HG03103 (cell line): ENCODE measurements around the gene SEC23B.
"Not testable (repeated sequence)": the region's sequence is repeated elsewhere in the genome, so short reads cannot be mapped to it uniquely, and the experiment has no call there.

Experiments
- ATAC-seq: cut with Tn5 transposase; IDR thresholded peaks from one replicate; pipeline ENCODE4 v1.9.1; 2021; ENCODE audit warnings: low read depth; ENCODE audit not compliant: unreplicated experiment

SEC23B gene

DNA sequence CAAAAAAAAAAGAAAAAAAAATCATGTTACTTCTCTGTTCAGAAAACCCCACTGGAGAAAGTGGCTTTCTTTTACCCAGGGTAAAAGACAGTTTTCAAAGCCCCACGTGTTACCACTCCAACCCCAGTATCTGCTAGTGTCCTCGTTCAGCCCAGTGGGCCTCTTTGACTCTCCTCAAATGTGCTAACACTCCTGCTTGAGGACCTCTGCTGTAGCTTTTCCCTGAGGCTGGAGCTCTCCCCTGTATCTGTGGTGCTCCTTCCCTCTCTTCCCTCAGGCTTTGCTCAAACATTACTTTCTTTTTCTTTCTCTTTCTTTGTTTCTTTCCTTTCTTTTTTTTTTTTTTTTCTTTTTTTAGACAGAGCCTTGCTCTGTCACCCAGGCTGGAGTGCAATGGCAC lies 15.3 kb downstream of the SEC23B start:
- no peak for ATAC-seq

DNA sequence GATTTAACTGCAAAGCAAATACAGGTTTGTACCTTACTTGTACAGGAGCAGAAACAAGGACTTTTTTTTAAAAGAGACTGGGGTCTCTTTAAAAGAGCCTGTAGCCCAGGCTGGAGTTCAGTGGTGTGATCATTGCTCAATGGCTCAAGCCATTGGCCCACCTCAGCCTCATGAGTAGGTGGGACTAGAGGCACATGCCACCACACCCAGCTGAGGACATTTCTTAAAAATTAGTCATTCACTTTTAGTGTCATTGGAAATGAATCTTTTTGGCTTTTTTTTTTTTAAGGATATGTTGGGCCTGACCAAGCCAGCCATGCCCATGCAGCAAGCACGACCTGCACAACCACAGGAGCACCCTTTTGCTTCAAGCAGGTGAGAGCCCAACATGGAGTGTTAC lies 16.9 kb downstream of the SEC23B start:
- no peak for ATAC-seq

DNA sequence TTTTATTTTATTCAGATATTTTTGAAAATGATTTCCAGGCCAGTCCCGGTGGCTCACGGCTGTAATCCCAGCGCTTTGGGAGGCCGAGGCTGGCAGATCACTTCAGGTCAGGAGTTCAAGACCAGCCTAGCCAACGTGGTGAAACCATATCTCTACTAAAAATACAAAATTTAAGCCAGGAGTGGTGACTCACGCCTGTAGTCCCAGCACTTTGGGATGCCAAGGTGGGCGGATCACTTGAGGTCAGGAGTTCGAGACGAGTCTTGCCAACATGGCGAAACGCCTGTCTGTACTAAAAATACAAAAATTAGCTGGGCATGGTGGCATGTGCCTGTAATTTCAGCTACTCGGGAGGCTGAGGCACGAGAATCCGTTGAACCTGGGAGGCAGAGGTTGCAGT lies 19.0 kb downstream of the SEC23B start:
- not testable (repeated sequence) for ATAC-seq

DNA sequence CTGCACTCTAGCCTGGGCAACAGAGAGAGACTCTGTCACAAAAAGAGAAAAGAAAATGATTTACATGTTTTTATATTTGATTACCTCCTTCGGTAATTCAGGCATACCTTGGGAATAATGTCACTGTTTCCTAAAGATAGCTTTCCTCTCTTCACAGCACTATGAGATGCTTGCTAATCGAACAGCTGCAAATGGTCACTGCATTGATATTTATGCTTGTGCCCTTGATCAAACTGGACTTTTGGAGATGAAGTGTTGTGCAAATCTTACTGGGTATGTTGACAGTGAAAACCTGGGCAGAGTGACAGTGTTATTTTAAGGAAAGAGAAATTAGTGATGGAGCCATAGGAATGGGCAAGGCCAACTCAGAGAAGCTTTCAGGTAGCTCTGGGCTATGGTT lies 19.6 kb downstream of the SEC23B start:
- no peak for ATAC-seq

DNA sequence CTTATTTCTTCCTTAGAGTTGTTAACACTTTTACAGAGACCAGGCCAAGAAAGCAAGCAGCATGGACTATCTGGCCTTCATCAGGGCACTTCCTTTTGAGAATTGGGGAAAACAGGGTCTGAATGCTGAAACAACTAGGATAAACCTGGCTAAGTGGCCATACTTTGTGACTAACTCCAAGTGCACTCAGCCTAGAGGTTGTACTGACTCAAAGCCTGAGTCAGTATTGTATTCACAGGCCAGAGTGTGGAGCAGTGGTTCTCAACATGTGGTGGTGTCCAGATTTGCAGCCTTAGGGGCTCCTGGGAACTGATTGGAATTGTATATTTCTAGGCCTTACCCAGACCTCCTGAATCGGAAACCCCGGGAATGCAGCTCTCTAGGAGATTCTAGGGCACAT lies 20.1 kb downstream of the SEC23B start:
- no peak for ATAC-seq

DNA sequence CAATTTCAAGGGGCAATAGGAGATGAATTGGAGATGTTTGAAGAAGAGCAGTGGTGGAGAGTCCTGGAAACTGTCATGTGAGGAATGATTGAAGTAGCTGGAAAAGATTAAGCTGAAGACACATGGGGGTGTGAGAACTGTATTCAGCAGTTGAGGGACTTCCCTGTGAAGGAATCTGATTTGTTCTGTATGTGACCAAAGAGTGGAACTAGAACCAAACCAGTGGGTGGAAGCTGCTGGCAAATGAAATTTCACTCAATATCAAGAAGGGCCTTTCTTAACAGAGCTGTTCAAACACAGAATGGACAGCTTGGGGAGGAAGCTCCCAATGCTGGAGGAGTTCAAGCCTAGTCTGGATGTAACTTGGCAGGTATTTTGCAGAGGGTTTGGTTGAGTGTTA lies 21.3 kb downstream of the SEC23B start:
- no peak for ATAC-seq

DNA sequence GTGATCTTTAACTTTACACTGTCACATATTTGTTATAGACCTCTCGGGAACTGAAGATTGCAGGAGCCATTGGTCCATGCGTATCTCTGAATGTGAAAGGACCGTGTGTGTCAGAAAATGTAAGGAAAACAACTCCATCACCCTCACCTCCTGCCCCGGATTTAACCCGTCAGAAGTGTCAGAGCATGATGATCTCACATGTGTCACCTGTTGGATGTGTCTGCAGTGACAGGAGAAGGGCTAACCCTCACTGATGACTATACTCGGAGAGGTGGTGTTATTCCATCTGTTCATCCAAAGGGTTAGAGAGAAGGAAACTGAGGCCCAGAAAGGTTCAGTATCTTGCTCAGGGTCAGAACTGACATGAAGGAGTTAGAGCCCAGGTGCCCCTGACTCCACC lies 24.9 kb downstream of the SEC23B start:
- no peak for ATAC-seq

DNA sequence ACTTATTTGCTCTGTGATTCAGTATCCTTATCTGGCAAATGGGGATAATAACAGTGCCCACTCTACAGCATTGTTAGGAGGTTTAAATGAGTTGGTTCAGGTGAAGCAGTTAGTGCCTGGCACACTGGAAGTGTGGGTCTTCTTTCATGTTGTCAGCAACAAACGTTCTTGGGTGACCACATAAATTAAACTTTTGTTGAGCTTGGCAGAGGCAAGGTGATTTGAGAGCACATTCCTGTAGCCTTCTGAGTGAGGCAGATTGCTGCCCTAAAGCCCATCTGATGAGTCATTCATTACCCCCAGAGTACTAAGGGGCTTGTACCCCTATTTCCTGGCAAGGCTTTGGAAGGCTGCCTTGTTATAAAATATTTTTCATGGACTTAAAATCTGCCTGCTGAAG lies 25.8 kb downstream of the SEC23B start:
- no peak for ATAC-seq

DNA sequence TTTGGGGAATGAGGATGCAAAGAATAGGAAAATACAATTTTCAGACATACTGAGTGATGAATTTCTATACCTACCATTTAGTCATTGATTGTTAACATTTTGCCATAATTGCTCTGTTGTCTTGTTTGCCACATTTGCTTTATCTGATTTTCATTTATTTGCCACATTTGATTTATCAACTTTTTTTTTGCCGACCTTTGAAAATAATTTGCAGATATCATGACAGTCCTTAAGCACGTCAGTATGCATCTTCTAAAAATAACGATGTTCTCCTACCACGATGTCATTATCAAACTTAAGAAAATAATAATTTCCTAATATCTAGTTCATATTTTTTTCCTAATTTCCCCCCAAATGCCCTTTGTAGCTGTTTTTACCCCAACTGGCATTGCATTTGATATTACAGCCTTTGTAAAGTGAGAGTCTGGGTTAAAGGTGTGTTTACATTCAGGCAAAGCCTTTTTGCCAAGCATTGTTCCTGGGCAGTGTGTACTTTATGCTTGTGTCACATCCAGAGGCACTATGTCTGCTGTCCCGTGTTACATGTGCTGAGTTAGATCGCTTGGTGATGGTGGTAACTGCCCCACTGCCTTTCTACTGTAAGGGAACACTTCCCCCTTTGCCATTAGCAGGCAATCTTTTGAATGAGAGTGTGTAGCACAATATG lies 26.4 kb downstream of the SEC23B start:
- ATAC-seq = no peak

DNA sequence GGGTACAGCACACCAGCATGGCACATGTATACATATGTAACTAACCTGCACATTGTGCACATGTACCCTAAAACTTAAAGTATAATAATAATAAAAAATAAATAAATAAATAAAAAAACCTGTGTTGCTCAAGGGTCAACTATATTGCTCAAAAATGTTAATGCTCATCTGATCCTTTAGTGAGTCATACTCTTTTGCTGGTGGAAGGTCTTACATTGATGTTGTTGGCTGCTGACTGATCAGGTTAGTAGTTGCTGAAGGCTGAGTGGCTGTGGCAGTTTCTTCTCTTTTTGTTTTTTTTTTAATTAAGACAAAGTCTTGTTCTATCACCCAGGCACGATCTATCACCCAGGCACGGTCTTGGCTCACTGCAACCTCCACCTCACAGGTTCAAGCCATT lies 29.9 kb downstream of the SEC23B start:
- ATAC-seq = no peak

DNA sequence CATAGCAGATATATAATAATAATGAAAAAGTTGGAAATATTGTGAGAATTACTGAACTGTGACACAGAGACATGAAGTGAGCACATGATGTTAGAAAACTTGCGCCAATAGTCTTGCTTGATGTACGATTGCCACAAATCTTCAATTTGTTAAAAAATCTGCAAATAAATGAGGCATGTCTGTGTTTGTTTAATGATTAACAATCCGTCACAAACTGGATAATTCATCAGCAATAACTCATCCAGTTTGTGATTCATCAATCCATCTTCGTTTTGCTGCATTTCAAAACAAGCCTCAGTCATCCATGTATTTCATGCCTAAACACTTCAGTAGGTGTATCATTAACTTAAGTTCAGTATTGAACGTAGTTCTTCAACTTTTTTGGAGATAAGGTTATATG lies 34.0 kb downstream of the SEC23B start:
- no peak for ATAC-seq

DNA sequence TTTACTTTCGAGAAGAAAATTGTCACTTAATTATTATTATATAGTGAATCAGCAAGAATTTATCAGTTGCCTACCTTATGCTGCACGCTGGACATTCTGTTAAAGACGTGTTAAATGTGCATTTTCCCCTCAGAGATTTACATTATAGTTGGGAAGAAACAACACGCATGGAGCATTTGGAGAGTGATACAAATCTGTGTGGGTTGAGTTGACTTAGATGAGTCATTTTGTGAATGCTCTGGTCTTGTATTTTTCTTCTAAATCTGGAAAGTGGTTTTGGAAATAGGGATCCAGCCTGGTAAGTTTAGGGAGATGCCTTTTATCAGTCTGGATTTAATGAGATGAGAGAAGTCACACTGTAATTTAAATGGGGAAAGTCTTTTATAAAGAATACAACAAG lies 35.5 kb downstream of the SEC23B start:
- ATAC-seq = no peak

DNA sequence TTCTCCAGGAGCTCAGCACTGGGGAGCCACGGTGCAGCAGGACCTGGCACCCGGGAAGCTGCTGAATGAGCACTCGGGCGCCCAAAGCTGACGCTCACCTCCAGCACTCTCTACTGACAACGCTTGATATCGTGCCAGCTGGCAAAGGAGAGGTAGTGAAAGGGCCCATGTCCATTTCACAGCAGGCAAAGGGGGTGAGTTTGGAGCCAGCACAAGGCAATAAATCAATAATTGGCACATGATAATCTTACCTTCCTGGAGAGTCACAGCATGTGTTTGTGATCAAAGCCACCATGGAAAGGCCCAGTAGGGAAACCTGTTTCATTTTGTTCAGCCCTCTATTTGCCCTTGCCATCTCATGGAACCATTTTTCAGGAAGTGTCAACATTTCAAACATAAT lies 36.2 kb downstream of the SEC23B start:
- ATAC-seq = no peak

DNA sequence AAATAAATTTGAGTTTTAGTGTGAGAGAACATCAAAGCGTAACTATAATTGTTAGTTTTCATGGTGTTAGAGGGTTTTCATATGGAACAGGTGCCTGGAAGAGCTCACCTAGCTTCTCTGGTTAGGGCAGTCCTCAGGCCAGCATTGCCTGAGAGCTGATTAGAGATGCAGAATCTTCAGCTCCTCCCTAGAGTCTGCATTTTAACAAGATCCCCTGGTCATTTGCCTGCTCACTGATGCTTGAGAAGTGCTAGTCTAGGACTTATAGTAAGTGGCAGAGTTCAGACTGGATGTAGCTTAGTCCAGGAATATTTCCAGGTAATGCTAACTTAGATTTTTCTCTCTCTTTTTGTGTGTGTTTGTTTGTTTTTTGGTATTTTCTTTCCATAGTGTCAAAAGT lies 37.8 kb downstream of the SEC23B start:
- no peak for ATAC-seq

DNA sequence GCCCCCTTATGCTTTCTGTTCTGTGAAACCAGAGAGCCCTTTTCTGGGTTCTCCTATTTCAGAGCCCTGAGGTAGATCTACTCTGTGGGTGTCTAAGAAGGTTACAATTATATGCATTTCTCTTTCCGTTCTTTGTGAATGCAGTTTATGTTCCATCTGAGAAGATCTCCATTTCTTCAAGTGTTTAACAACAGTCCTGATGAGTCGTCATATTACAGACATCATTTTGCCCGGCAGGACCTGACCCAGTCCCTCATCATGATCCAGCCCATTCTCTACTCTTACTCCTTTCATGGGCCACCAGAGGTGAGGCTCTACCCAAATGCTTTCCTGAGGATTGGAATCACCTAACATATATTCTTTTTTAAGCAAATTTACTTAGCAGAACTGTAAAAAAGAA lies 40.7 kb downstream of the SEC23B start:
- ATAC-seq = no peak

DNA sequence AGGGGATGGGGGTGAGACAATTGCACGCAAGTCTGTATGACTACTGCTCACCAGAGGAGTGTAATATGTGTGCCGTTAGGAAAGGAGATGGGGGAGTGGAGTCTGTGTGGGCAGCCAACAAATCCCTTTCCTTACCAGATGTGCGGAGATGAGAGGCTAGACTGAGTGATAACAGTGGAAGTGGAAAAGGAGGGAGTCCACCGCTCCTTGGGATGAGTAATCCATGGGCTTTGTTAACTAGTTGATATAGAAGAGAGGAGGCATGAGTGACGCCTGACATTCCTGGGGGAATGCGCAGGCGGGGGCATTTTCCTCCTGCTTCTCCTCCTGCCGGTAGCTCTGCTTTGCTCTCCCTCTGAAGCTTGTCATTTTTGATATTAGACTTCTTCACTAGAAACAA lies 46.0 kb downstream of the SEC23B start:
- ATAC-seq = no peak

DNA sequence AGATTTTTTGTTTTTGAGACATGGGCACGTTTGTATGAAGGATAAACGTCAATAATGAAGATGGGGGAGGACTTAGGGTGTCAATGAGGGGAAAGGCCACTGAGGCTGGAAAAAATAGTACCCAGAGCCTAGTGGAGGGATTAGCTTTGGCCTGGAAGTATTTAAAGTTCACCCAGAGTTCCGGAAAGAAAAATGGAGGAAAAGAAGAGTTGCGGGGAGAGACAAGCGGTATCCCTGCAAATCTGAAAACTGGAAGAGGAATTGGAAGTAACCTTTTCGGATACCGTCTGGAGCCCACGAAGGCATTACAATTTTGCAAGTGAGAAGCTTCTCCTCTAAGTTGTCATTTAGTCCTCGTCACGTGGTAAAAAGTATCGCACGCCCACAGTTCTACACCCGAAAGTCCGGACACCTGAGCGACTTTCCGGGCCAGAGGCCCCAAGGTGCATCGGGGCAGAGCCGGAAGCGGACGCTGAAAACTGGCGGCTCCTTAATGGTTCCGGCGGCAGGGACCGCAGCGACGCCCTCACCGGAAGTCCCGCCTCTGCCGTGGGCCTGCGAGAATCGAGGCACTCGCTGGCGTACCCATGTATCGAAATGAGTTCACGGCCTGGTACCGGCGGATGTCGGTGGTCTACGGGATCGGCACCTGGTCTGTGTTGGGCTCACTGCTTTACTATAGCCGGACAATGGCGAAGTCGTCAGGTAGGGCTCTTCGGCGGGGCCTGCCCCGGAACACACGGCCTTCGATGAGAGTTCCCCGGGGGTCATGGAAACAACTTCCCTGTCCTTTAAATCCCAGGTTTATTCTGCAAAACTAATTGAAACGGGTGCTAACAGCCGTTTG lies 59.4 kb downstream of the SEC23B start, which contains the start of gene SMIM26:
Gene SMIM26, plus strand, starts transcription at position 541 of the 847 bp plus-strand sequence. Its CDS starts 47 bp downstream, at position 588.
- ATAC-seq = peak; percentile 98

DNA sequence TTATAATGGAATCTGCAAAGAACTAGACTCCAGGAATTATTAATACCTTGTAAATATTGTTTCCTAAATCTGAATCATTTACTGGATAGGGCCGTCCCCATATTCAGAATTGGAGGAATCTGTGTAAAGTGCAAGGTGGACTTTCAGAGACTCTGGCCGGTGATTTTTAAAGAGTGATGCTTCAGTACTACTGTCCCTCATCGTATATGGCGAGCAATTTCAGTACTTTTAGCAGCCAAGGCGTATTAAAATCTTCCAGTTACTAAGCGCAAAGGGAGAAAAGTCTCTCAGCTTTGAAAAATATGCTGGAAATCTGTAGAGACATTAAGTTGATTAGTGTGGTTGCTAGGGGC lies 60.0 kb downstream of the SEC23B start:
- no peak for ATAC-seq

DNA sequence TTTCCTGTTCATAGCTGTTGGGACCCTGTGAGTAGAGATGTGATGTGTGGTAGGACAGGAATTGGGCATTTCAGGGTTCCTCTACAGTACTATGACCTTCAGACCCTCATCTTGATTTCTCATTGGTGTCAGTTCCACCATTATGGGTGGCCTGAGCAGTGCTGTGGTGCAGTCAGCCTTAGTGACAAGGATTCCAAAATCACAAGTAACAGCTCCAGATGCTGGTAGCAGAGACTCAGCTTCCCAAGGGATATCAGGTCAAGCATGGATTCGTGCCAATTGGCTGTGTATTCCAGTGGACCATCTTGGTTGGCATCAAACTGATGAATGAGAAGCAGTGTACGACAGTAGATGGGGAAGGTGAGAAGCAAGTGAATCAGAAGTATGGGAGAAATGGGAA lies 63.3 kb downstream of the SEC23B start:
- ATAC-seq = no peak

DNA sequence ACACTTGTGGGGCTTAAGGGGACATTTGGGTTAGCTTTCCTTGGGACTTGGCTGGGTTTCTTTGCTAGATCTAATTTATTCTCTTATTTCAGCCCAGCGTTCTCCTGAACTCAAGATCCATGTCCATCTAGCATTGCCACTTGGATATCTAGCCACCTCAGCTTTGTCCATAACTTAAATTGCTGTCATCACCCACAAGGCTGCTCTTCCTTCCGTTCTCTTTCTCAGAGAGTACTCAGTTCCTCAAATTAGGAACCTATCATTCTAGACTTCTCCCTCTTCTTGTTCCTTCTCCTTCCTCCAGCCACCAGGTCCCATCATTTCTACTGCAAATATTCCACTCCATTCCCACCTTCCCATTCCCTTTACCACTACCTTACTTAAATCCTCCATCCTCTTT lies 63.8 kb downstream of the SEC23B start:
- no peak for ATAC-seq

DNA sequence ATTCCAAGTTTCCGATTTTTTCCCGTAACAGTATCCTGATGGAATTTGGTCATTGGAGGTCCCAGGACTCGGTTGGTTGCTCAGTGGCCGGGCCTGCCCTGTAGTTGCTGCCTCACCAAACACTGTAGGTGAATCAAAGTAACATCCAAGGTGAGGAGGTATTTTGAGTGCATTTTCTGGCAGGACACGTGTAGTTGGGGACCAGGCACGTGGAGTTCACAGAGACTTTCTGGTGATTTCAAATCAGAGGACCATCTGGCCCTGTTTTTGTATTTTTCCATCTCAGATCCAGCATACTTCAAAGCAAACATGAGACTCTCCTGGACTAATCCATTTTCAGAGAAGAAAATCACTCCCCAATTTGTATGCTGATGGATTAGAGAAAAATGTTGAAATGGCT lies 70.2 kb downstream of the SEC23B start:
- ATAC-seq = no peak

DNA sequence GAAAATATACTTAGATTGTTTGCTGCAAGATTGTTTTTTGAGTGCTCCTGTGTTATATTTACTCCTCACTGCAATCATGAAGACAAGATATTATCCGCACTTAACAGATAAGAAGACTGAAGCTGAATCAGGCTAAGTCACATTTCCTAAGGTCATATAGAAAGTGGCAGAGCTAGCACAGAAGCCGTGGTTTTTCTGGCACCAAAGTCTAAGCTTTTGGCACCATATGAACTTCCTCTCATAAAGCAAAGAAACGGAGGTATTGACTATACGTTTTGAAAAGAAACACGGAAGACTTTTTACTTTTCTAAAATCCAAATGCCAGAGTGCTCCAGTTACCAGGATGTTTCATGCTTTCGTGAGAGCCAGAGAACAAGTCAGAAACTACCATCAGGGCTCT lies 70.8 kb downstream of the SEC23B start:
- ATAC-seq = no peak
